ENCODE results near the gene CBFA2T2. TPM values are rescaled to one million over a fixed set of nuclear protein-coding genes. Genes with fewer than 3 reads are reported as not detected.

CBFA2T2 gene
- total and polyA plus RNA-seq, 2 donors (not counting 1 experiment from before 2014, with no cell fraction given): 26.9 to 30.0 TPM

- no peak overlapping the region for H2AFZ ChIP-seq (ENCODE audit: insufficient read depth, low read depth, low read length, poor library complexity, severe bottlenecking)
- H3K27me3 ChIP-seq (replicated peaks in 1 of 4; ENCODE audit: control extremely low read depth in 1 of 4, control insufficient read depth in 3 of 4, insufficient read depth in 4 of 4, low read length in 3 of 4): no peaks in the 10 kb centered on the region
- no peaks in the 10 kb centered on the region for H3K9me3 ChIP-seq (ENCODE audit: control extremely low read depth in 1 of 3, control insufficient read depth in 2 of 3, insufficient read depth in 1 of 3, low read length in 2 of 3)
- H4K20me1 ChIP-seq (ENCODE audit: control insufficient read depth, insufficient read depth, low read length, poor library complexity, severe bottlenecking): no peaks in the 10 kb centered on the region
- no peak overlapping the region for H3K4me2 ChIP-seq (replicated peaks; ENCODE audit: low read depth, low read length, poor library complexity, severe bottlenecking)
- POLR2A ChIA-PET: no interaction called here
- no peaks in the 10 kb centered on the region for H3K79me2 ChIP-seq (ENCODE audit: control insufficient read depth, insufficient read depth, low read length)
- intact Hi-C loops (cut with micrococcal nuclease): no loop called here
- no peak overlapping the region for H3K27ac ChIP-seq (ENCODE audit: low read length in 2 of 2)
- DNase-seq (no peak), ATAC-seq (ENCODE audit: low read depth) (no peak)
- TF ChIP-seq CTCF (IDR thresholded peaks at IDR 0.05) (no peak), EZH2 (IDR thresholded peaks at IDR 0.05; ENCODE audit: borderline replicate concordance, insufficient read depth, low read depth, low read length, poor library complexity, severe bottlenecking) (no peak)
- no peak overlapping the region for H3K4me3 ChIP-seq (ENCODE audit: control extremely low read depth in 1 of 5, extremely low read depth in 1 of 5, insufficient read depth in 1 of 5, low read depth in 2 of 5, low read length in 4 of 5)
- Mint-ChIP-seq H3K9me3 (ENCODE audit: insufficient read depth) (no peaks in the 10 kb centered on the region), H3K4me3 (no peak overlapping the region), H3K27ac (no peak overlapping the region), H3K27me3 (no peaks in the 10 kb centered on the region), H3K4me1 (peaks cover 9% of the 10 kb centered on the region)
- 92% methylated on average over 13 of the region's 14 CpGs for WGBS (ENCODE audit: insufficient coverage)
- no peak overlapping the region for H3K9ac ChIP-seq (ENCODE audit: low read length)
- H3K4me1 ChIP-seq (ENCODE audit: control insufficient read depth in 2 of 2, insufficient read depth in 2 of 2, low read length in 2 of 2): peaks cover 0 to 7% of the 10 kb centered on the region in 2 donors
- peaks cover 0 to 19% of the 10 kb centered on the region in 2 experiments for H3K36me3 ChIP-seq (replicated peaks in 1 of 2; ENCODE audit: control extremely low read depth in 1 of 2, control insufficient read depth in 1 of 2, extremely low read depth in 1 of 2, insufficient read depth in 2 of 2, low read length in 1 of 2)
- CTCF ChIA-PET: interaction anchor here (0.8 kb wide), 1 partner anchor 22 kb away, joined by 3 read pairs; no protein-coding TSS in a partner anchor
Measured at GRCh38 chr20:33648396-33649004, 158.6 kb downstream of the CBFA2T2 start.

GRCh38 chr20:33649201-33649681 lies 159.3 kb downstream of the CBFA2T2 start:
- no peak for ATAC-seq (ENCODE audit: low read depth)
- Mint-ChIP-seq H3K9me3 (ENCODE audit: insufficient read depth) (no peaks in the 10 kb centered on the region), H3K4me1 (peaks cover 9% of the 10 kb centered on the region), H3K27ac (no peak overlapping the region), H3K4me3 (no peak overlapping the region), H3K27me3 (no peaks in the 10 kb centered on the region)
- H3K27ac ChIP-seq (ENCODE audit: low read length in 2 of 2): no peak overlapping the region
- H3K9me3 ChIP-seq (ENCODE audit: control extremely low read depth in 1 of 3, control insufficient read depth in 2 of 3, insufficient read depth in 1 of 3, low read length in 2 of 3): no peaks in the 10 kb centered on the region
- peaks cover 0 to 15% of the 10 kb centered on the region in 2 experiments for H3K36me3 ChIP-seq (replicated peaks in 1 of 2; ENCODE audit: control extremely low read depth in 1 of 2, control insufficient read depth in 1 of 2, extremely low read depth in 1 of 2, insufficient read depth in 2 of 2, low read length in 1 of 2)
- ChIA-PET POLR2A (no interaction called here), CTCF (interaction anchor here (0.8 kb wide), 1 partner anchor 21 kb away, joined by 3 read pairs; no protein-coding TSS in a partner anchor)
- H3K27me3 ChIP-seq (replicated peaks in 1 of 4; ENCODE audit: control extremely low read depth in 1 of 4, control insufficient read depth in 3 of 4, insufficient read depth in 4 of 4, low read length in 3 of 4): no peaks in the 10 kb centered on the region
- no peak overlapping the region for H3K4me2 ChIP-seq (replicated peaks; ENCODE audit: low read depth, low read length, poor library complexity, severe bottlenecking)
- no peak overlapping the region for H3K4me3 ChIP-seq (ENCODE audit: control extremely low read depth in 1 of 5, extremely low read depth in 1 of 5, insufficient read depth in 1 of 5, low read depth in 2 of 5, low read length in 4 of 5)
- intact Hi-C loops (cut with micrococcal nuclease): no loop called here
- WGBS (ENCODE audit: insufficient coverage): 94% methylated on average over 15 of the region's 19 CpGs
- H4K20me1 ChIP-seq (ENCODE audit: control insufficient read depth, insufficient read depth, low read length, poor library complexity, severe bottlenecking): no peaks in the 10 kb centered on the region
- no peak for TF ChIP-seq CTCF (IDR thresholded peaks at IDR 0.05)
- TF ChIP-seq EZH2 (IDR thresholded peaks at IDR 0.05; ENCODE audit: borderline replicate concordance, insufficient read depth, low read depth, low read length, poor library complexity, severe bottlenecking): no peak
- no peak overlapping the region for H3K9ac ChIP-seq (ENCODE audit: low read length)
- H3K4me1 ChIP-seq (ENCODE audit: control insufficient read depth in 2 of 2, insufficient read depth in 2 of 2, low read length in 2 of 2): peaks cover 0 to 9% of the 10 kb centered on the region in 2 donors
- DNase-seq: no peak
- H2AFZ ChIP-seq (ENCODE audit: insufficient read depth, low read depth, low read length, poor library complexity, severe bottlenecking): no peak overlapping the region
- H3K79me2 ChIP-seq (ENCODE audit: control insufficient read depth, insufficient read depth, low read length): no peaks in the 10 kb centered on the region

All from B cell (primary cell).